WERI-Rb-1 (cell line): Measurements from ENCODE around the gene HTR6.
A peak's percentile ranks its signal among the peaks of the same experiment; 100 is the strongest.

Experiments
- DNase-seq: peaks from one replicate; pipeline ENCODE4 v3.0.0-alpha.2; 2020
- H3K27ac ChIP-seq: fragments of 250-450 bp; sonication (Bioruptor Pico); 2 replicates; pipeline ENCODE4 v1.5.1; 2020; ENCODE audit warnings: mild to moderate bottlenecking, moderate library complexity
- H3K27me3 ChIP-seq: fragments of 250-450 bp; sonication (Bioruptor Pico); 2 replicates; pipeline ENCODE4 v1.5.1; 2021; ENCODE audit warnings: mild to moderate bottlenecking, low read depth, moderate library complexity; ENCODE audit not compliant: insufficient read depth, severe bottlenecking
- H3K36me3 ChIP-seq: fragments of 250-450 bp; sonication (Bioruptor Pico); 2 replicates; pipeline ENCODE4 v1.5.1; 2020; ENCODE audit warnings: mild to moderate bottlenecking, moderate library complexity
- H3K4me3 ChIP-seq: 2 replicates; pipeline ENCODE4 v1.5.1; 2011; ENCODE audit warnings: low read depth, mild to moderate bottlenecking, control low read depth, low read length
- H3K9me3 ChIP-seq: fragments of 250-450 bp; sonication (Bioruptor Pico); 2 replicates; pipeline ENCODE4 v1.5.1; 2021; ENCODE audit warnings: mild to moderate bottlenecking, moderate library complexity; ENCODE audit not compliant: severe bottlenecking
- TF ChIP-seq, protein P1 (sequence below): IDR thresholded peaks from 2 replicates; pipeline ENCODE4 v1.5.1; 2011; ENCODE audit warnings: low read depth, mild to moderate bottlenecking, control low read depth, inconsistent platforms, low read length

The HTR6 gene

DNA sequence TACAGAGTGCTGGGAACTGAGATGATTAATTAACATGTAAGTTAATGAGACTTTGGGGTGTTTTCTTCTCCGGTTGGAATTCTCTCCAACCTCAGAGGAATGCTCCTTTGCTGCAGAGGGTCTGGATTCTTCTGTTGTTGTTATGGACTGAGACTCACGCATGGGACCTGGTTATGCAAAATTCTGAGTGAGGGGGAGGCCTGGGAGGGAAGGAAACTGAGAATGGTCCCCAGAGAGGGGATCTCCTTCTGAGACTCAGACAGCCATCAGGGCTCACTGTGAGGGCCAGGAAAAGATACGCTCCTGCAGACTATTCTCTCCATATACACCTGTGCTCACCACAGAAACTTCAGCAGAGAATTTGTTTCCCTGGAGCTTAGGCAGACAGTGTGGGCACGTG, 56.3 kb downstream of the HTR6 start:
- Histone ChIP-seq H3K36me3 (no peaks in the 10 kb centered on the region), H3K9me3 (no peaks in the 10 kb centered on the region), H3K4me3 (no peak overlapping the region), H3K27me3 (no peaks in the 10 kb centered on the region), H3K27ac (no peak overlapping the region)
- TF ChIP-seq, protein P1, sequence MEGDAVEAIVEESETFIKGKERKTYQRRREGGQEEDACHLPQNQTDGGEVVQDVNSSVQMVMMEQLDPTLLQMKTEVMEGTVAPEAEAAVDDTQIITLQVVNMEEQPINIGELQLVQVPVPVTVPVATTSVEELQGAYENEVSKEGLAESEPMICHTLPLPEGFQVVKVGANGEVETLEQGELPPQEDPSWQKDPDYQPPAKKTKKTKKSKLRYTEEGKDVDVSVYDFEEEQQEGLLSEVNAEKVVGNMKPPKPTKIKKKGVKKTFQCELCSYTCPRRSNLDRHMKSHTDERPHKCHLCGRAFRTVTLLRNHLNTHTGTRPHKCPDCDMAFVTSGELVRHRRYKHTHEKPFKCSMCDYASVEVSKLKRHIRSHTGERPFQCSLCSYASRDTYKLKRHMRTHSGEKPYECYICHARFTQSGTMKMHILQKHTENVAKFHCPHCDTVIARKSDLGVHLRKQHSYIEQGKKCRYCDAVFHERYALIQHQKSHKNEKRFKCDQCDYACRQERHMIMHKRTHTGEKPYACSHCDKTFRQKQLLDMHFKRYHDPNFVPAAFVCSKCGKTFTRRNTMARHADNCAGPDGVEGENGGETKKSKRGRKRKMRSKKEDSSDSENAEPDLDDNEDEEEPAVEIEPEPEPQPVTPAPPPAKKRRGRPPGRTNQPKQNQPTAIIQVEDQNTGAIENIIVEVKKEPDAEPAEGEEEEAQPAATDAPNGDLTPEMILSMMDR: no peak
- no peak for DNase-seq

DNA sequence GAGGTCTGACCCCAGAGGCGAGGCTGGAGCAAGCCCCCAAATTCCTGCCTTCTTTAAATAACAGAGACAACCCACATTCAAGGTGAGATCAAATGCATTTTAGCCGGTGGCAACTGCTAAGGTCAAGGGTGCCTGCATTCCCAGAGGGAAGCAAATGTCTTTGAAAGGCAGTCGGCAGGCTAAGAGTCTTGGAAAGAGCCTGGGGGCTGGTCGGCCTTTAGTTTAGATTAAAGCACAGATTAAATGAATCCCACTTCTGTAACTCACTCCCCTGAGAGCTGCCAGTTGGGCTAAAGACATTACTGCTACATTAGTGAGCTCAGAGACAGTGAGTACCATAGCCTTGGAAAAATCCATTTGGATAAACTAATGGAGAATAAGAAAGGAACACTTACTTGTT, 59.2 kb downstream of the HTR6 start:
- Histone ChIP-seq H3K4me3 (no peak overlapping the region), H3K9me3 (no peaks in the 10 kb centered on the region), H3K27ac (no peak overlapping the region), H3K36me3 (no peaks in the 10 kb centered on the region), H3K27me3 (no peaks in the 10 kb centered on the region)
- TF ChIP-seq, protein P1: no peak
- peak; percentile 44 for DNase-seq

DNA sequence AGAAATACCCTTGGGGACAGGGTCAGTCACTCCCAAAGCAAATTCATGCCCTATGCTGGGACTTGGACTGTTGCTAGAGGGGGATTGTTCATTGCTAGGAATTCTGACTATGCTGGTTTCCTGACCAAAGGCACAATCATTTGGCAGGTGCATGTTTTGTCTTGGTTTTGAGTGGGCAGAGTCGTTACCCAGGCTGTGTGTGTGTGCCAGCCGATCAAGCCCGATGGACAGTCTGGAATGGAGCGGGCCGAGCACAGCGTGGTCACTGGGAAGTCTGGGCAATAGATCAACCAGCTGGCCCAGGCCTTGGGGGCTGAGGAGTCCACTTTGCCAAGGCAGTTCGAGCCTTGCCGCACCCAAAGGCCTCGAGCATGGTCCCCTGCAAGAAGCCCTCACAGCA, 60.9 kb downstream of the HTR6 start:
- Histone ChIP-seq H3K36me3 (no peaks in the 10 kb centered on the region), H3K27me3 (no peaks in the 10 kb centered on the region), H3K4me3 (no peak overlapping the region), H3K9me3 (peaks cover 9% of the 10 kb centered on the region), H3K27ac (0 out of 2 replicates have a peak overlapping the region, but pooled peaks have one; percentile 14)
- TF ChIP-seq, protein P1: no peak
- no peak for DNase-seq

DNA sequence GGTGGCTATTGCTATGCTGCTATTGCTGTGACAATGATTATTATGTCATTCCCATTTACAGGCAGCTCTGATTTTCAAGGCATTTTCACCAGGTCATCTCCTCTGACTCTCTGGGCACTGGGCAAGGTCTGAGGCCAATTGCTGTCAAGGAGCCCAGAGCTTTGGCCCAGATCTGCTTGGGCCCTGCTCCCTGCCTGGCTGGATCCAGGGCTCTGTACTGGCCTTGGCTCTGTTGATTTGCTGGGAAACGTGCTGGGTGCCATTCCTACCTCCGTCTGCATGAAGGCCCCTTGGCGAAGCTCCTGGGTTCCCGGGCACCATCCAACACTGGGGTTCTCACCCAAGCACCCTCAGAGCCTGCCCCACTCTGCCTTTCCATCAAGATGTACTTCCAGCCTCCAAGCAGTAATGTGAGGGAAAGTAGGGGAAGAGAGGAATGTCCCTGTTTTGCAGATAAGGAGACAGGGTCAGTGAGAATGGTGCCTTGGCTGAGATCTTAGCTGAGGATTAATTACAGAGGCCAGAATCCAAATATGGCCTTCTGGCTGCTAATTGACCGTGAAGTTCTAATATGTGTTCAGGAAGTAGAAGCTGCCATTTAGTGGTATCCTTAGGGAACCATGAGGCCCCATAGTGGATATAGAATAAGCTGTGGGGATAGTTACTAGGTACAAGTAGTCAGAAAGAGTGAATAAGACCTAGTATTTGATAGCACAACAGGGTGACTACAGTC, 63.9 kb downstream of the HTR6 start:
- Histone ChIP-seq H3K9me3 (peaks cover 9% of the 10 kb centered on the region), H3K27me3 (no peaks in the 10 kb centered on the region), H3K27ac (no peak overlapping the region), H3K36me3 (no peaks in the 10 kb centered on the region), H3K4me3 (no peak overlapping the region)
- DNase-seq: no peak
- TF ChIP-seq, protein P1: no peak

DNA sequence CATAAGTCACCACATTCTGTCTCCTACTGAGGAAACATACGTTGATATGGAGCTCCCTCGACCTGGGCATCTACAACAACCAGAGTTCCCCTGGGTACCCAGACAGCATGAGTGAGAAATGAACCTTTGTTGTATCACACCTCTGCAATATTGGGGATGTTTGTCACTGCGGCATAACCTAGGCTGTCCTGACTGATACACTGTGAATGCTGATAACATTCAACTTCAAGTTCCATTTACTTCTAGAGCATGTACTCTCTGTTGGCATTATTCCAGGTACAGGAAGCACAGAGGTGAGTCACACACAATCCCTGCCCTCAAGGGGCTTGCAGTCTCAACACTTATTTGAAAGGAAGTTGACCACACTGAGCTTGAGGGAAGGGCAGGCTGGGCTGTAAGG, 65.6 kb downstream of the HTR6 start:
- no peak overlapping the region for H3K4me3 ChIP-seq
- TF ChIP-seq, protein P1: no peak
- no peaks in the 10 kb centered on the region for H3K27me3 ChIP-seq
- 0 out of 2 replicates have a peak overlapping the region, but pooled peaks have one; percentile 32 for H3K27ac ChIP-seq
- no peaks in the 10 kb centered on the region for H3K36me3 ChIP-seq
- H3K9me3 ChIP-seq: peaks cover 9% of the 10 kb centered on the region
- no peak for DNase-seq
